Measurements from ENCODE around the gene AP1AR. TPM values are rescaled to one million over a fixed set of nuclear protein-coding genes. Genes with fewer than 3 reads are reported as not detected.

Gene AP1AR
- total RNA-seq, 1 donor from 2014 or later, result 15.4 TPM

DNA sequence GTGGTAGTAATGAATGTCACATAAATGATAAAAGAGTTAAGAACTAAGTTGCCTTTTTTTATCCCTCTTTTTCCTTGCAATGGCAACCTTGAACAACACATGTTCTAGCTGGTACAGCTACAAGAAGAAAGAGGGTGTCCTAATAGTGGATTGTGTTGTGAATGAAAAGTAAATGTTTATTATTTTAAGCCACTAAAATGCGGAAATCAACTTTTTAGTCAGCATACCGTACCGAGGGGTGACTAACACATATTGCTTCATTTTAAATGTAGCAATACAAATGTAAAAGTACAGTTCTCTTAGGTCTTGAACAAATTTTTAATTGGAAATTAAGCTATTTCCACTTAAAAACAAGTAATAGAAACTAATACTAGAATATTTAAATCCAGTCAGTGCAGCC lies 17.7 kb upstream of the AP1AR start:
- TF ChIP-seq, protein P1, sequence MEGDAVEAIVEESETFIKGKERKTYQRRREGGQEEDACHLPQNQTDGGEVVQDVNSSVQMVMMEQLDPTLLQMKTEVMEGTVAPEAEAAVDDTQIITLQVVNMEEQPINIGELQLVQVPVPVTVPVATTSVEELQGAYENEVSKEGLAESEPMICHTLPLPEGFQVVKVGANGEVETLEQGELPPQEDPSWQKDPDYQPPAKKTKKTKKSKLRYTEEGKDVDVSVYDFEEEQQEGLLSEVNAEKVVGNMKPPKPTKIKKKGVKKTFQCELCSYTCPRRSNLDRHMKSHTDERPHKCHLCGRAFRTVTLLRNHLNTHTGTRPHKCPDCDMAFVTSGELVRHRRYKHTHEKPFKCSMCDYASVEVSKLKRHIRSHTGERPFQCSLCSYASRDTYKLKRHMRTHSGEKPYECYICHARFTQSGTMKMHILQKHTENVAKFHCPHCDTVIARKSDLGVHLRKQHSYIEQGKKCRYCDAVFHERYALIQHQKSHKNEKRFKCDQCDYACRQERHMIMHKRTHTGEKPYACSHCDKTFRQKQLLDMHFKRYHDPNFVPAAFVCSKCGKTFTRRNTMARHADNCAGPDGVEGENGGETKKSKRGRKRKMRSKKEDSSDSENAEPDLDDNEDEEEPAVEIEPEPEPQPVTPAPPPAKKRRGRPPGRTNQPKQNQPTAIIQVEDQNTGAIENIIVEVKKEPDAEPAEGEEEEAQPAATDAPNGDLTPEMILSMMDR (IDR thresholded peaks at IDR 0.05; ENCODE audit: unreplicated experiment), result no peak
- no peak overlapping the region for H3K27ac Mint-ChIP-seq
- H3K4me1 Mint-ChIP-seq, result no peaks in the 10 kb centered on the region
- H3K9me3 Mint-ChIP-seq, result no peaks in the 10 kb centered on the region
- no peaks in the 10 kb centered on the region for H3K36me3 Mint-ChIP-seq
- no peak for DNase-seq (ENCODE audit: low spot score in 2 of 2, unreplicated experiment in 2 of 2)
- no peak overlapping the region for H3K4me3 Mint-ChIP-seq
- H3K27me3 Mint-ChIP-seq (ENCODE audit: low read depth), result peaks cover 2% of the 10 kb centered on the region

DNA sequence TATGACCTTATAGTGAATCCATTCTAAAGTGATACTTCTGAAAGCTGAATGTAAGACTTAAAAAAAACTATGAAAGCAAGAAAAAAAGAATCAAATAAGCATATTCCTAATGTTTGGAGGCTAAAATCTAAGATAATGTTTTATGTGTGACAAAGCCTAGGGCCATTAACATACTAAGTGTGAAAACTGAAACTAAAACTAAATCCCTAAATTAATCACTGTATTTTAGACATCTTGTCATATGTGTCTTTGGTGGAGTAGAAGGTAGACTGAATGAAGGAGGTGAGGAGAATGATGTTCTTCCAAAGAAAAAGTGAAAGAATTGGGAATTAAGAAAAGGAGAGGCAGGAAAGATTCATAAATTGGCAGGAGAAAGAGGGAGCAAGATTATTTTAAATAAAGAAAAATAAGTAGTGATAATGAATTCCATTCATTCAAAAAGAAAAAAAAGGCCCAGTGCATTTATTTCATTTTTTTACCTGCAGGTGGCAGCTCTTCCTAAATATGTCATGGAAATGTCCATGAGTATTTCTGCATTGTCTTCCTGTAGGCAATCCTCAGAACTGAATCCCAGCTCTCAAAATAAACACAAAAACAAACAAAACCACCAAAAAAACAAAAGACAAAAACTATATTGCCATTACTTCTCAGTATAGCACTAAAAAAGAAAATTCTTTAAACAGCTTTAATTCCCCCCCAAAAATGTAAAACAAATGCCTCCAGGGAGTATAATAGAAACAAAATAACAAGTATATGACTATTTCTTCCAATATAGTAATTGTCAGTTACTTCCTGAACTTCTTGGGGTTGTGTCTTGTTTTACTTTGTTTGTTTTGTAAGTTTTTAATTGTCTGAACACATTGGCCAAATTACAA lies 17.0 kb upstream of the AP1AR start:
- Mint-ChIP-seq H3K27me3 (ENCODE audit: low read depth) (peaks cover 1% of the 10 kb centered on the region), H3K4me1 (no peaks in the 10 kb centered on the region), H3K4me3 (no peak overlapping the region), H3K9me3 (no peaks in the 10 kb centered on the region), H3K27ac (no peak overlapping the region), H3K36me3 (no peaks in the 10 kb centered on the region)
- TF ChIP-seq, protein P1 (IDR thresholded peaks at IDR 0.05; ENCODE audit: unreplicated experiment), result peak; percentile 19
- DNase-seq (ENCODE audit: low spot score in 2 of 2, unreplicated experiment in 2 of 2), result no peak

DNA sequence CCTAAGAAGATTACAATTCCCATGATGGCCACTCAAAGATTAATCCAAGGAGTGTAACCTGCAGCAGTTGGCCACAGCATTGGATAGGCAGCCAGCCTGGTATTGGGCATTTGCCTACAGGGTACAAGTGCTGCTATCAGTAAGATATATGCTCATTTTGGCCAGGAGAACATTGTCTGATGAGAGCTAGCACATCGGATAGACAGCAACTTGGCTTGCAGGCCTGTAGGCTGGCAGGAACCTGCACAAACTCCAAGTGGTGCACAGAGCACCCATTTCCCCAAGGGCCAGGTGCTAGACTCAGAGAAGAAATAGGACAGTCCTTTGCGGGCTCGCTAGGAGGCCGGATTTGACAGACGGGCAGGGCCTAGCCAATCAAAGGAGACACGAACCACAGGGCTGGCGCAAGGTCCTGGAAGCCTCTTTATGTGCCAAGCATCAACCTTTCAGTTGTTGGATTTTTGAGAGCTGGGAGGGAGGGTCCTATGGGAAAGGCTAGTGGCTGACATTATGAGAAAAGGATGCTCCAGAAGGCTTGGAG lies 11.7 kb upstream of the AP1AR start:
- no peak overlapping the region for H3K4me3 Mint-ChIP-seq
- H3K36me3 Mint-ChIP-seq, result no peaks in the 10 kb centered on the region
- no peak overlapping the region for H3K27ac Mint-ChIP-seq
- no peak for DNase-seq (ENCODE audit: low spot score in 2 of 2, unreplicated experiment in 2 of 2)
- H3K27me3 Mint-ChIP-seq (ENCODE audit: low read depth), result no peaks in the 10 kb centered on the region
- TF ChIP-seq, protein P1 (IDR thresholded peaks at IDR 0.05; ENCODE audit: unreplicated experiment), result no peak
- no peaks in the 10 kb centered on the region for H3K9me3 Mint-ChIP-seq
- H3K4me1 Mint-ChIP-seq, result no peaks in the 10 kb centered on the region

DNA sequence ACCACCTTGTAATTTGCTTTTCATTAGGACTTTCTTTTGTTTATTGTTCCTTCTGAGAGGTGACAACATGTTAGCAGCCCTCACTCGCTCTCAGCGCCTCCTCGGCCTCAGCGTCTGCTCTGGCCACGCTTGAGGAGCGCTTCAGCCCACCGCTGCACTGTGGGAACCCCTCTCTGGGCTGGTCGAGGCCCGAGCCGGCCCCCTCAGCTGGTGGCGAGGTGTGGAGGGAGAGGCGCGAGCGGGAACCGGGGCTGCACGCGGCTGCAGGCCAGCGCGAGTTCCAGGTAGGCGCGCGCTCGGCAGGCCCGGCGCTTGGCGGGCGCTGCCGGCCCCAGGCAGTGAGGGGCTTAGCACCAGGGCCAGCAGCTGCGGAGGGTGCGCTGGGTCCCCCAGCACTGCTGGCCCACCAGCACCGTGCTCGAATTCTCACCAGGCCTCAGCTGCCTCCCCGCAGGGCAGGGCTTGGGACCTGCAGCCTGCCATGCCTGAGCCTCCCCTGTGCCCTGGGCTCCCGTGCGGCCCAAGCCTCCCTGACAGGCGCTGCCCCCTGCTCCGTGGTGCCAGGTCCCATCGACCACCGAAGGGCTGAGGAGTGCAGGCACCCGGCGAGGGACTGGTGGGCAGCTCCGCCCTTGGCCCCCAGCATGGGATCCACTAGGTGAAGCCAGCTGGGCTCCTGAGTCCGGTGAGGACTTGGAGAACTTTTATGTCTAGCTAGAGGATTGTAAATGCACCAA lies 9.2 kb upstream of the AP1AR start:
- TF ChIP-seq, protein P1 (IDR thresholded peaks at IDR 0.05; ENCODE audit: unreplicated experiment), result no peak
- Mint-ChIP-seq H3K27ac (no peak overlapping the region), H3K36me3 (no peaks in the 10 kb centered on the region), H3K9me3 (no peaks in the 10 kb centered on the region), H3K4me3 (no peak overlapping the region), H3K27me3 (ENCODE audit: low read depth) (peaks cover 3% of the 10 kb centered on the region), H3K4me1 (no peaks in the 10 kb centered on the region)
- DNase-seq (ENCODE audit: low spot score in 2 of 2, unreplicated experiment in 2 of 2), result no peak

DNA sequence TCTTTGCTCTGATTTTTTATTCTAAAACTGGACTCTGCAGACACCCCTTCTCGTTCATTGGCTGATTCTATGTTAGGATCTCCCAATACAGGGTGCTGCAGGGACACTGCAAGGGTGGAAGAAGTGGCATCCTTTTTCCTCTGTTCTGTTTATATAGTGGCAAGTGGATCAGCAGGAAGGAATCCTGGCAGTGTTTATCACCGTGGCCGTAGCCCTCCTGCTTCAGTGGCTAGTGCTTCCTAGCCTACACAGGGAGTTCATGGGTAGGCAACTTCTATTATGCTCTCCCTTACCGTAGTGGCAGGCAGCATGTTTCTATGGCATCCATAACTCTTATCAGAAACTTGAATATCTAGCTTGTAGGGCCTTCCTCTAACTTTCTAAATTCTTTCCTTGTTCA lies 6.4 kb upstream of the AP1AR start:
- H3K27ac Mint-ChIP-seq, result no peak overlapping the region
- H3K36me3 Mint-ChIP-seq, result no peaks in the 10 kb centered on the region
- TF ChIP-seq, protein P1 (IDR thresholded peaks at IDR 0.05; ENCODE audit: unreplicated experiment), result no peak
- H3K27me3 Mint-ChIP-seq (ENCODE audit: low read depth), result peaks cover 3% of the 10 kb centered on the region
- DNase-seq (ENCODE audit: low spot score in 2 of 2, unreplicated experiment in 2 of 2), result no peak
- no peaks in the 10 kb centered on the region for H3K9me3 Mint-ChIP-seq
- peaks cover 1% of the 10 kb centered on the region for H3K4me1 Mint-ChIP-seq
- no peak overlapping the region for H3K4me3 Mint-ChIP-seq
